ENCODE measurements around the gene STRIT1. TPM values are rescaled to one million over a fixed set of nuclear protein-coding genes. Genes with fewer than 3 reads are reported as not detected.
A peak's percentile ranks its signal among the peaks of the same experiment; 100 is the strongest.

STRIT1 gene
- total and polyA plus RNA-seq, 9 of the 15 experiments (the other 6 are each of a cell fraction or from before 2014, with no cell fraction given), result not detected

DNA sequence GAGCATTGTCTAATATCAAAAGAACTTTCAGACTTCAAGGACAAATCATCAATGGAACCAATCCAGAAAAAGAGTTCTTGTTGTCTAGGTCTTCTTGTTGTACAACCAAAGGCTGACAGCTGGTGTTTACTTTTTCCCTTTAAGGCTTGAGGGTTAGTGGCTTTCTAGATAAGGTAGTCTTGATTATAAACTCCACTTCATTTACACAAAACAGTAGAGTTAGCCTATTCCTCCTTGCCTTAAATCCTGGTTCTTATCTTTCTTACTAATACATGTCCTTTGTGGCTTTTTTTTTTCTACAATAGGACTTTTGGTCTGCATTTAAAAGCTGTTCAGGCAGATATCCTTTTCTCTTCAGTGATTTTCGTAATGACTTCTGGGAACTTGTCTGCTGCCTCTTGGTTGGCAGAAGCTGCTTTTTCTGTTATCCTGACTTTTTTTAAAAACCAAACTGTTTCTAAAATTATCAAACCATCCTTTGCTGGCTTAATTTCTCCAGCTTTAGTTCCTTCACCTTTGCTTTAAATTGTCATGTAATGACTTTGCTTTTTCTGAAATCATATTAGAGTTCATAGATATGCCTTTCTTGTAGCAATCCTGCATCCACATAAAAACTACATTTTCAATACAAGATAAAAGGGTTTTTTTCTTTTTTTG, 44.8 kb downstream of the STRIT1 start (continued):
- TF ChIP-seq, protein P1, sequence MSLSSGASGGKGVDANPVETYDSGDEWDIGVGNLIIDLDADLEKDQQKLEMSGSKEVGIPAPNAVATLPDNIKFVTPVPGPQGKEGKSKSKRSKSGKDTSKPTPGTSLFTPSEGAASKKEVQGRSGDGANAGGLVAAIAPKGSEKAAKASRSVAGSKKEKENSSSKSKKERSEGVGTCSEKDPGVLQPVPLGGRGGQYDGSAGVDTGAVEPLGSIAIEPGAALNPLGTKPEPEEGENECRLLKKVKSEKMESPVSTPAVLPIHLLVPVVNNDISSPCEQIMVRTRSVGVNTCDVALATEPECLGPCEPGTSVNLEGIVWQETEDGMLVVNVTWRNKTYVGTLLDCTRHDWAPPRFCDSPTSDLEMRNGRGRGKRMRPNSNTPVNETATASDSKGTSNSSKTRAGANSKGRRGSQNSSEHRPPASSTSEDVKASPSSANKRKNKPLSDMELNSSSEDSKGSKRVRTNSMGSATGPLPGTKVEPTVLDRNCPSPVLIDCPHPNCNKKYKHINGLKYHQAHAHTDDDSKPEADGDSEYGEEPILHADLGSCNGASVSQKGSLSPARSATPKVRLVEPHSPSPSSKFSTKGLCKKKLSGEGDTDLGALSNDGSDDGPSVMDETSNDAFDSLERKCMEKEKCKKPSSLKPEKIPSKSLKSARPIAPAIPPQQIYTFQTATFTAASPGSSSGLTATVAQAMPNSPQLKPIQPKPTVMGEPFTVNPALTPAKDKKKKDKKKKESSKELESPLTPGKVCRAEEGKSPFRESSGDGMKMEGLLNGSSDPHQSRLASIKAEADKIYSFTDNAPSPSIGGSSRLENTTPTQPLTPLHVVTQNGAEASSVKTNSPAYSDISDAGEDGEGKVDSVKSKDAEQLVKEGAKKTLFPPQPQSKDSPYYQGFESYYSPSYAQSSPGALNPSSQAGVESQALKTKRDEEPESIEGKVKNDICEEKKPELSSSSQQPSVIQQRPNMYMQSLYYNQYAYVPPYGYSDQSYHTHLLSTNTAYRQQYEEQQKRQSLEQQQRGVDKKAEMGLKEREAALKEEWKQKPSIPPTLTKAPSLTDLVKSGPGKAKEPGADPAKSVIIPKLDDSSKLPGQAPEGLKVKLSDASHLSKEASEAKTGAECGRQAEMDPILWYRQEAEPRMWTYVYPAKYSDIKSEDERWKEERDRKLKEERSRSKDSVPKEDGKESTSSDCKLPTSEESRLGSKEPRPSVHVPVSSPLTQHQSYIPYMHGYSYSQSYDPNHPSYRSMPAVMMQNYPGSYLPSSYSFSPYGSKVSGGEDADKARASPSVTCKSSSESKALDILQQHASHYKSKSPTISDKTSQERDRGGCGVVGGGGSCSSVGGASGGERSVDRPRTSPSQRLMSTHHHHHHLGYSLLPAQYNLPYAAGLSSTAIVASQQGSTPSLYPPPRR (CRISPR knock-in tag; IDR thresholded peaks at IDR 0.05; ENCODE audit: borderline replicate concordance), result no peak
- TF ChIP-seq ZBTB7A (IDR thresholded peaks at IDR 0.05; ENCODE audit: borderline replicate concordance, control insufficient read depth, low read depth, low read length), result no peak
- TF ChIP-seq SLC30A9 (CRISPR knock-in tag; IDR thresholded peaks at IDR 0.05), result no peak
- TF ChIP-seq, protein P2, sequence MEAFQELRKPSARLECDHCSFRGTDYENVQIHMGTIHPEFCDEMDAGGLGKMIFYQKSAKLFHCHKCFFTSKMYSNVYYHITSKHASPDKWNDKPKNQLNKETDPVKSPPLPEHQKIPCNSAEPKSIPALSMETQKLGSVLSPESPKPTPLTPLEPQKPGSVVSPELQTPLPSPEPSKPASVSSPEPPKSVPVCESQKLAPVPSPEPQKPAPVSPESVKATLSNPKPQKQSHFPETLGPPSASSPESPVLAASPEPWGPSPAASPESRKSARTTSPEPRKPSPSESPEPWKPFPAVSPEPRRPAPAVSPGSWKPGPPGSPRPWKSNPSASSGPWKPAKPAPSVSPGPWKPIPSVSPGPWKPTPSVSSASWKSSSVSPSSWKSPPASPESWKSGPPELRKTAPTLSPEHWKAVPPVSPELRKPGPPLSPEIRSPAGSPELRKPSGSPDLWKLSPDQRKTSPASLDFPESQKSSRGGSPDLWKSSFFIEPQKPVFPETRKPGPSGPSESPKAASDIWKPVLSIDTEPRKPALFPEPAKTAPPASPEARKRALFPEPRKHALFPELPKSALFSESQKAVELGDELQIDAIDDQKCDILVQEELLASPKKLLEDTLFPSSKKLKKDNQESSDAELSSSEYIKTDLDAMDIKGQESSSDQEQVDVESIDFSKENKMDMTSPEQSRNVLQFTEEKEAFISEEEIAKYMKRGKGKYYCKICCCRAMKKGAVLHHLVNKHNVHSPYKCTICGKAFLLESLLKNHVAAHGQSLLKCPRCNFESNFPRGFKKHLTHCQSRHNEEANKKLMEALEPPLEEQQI (IDR thresholded peaks at IDR 0.05), result peak; percentile 84; the same call in 1 of the 2 replicates
- TF ChIP-seq KAT2B (IDR thresholded peaks at IDR 0.05; ENCODE audit: low read depth, low read length), result no peak
- TF ChIP-seq ZNF263 (CRISPR knock-in tag; IDR thresholded peaks at IDR 0.05; ENCODE audit: borderline replicate concordance), result no peak
- no peak for TF ChIP-seq ZC3H11A (IDR thresholded peaks at IDR 0.05; ENCODE audit: low read depth, low read length)
- TF ChIP-seq ZZZ3 (IDR thresholded peaks at IDR 0.05), result no peak
- TF ChIP-seq, protein P3, sequence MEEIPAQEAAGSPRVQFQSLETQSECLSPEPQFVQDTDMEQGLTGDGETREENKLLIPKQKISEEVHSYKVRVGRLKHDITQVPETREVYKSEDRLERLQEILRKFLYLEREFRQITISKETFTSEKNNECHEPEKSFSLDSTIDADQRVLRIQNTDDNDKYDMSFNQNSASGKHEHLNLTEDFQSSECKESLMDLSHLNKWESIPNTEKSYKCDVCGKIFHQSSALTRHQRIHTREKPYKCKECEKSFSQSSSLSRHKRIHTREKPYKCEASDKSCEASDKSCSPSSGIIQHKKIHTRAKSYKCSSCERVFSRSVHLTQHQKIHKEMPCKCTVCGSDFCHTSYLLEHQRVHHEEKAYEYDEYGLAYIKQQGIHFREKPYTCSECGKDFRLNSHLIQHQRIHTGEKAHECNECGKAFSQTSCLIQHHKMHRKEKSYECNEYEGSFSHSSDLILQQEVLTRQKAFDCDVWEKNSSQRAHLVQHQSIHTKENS (CRISPR knock-in tag; IDR thresholded peaks at IDR 0.05), result no peak
- no peak for TF ChIP-seq MYC (IDR thresholded peaks at IDR 0.05; ENCODE audit: low read depth, low read length)
- TF ChIP-seq MYC (CRISPR knock-in tag; IDR thresholded peaks at IDR 0.05; ENCODE audit: borderline replicate concordance, low read depth), result no peak
- TF ChIP-seq, protein P4, sequence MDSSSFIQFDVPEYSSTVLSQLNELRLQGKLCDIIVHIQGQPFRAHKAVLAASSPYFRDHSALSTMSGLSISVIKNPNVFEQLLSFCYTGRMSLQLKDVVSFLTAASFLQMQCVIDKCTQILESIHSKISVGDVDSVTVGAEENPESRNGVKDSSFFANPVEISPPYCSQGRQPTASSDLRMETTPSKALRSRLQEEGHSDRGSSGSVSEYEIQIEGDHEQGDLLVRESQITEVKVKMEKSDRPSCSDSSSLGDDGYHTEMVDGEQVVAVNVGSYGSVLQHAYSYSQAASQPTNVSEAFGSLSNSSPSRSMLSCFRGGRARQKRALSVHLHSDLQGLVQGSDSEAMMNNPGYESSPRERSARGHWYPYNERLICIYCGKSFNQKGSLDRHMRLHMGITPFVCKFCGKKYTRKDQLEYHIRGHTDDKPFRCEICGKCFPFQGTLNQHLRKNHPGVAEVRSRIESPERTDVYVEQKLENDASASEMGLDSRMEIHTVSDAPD (CRISPR knock-in tag; IDR thresholded peaks at IDR 0.05), result no peak
- no peak for TF ChIP-seq CAMTA2 (CRISPR knock-in tag; conservative IDR thresholded peaks at IDR 0.05)
- no peak for TF ChIP-seq SAFB (IDR thresholded peaks at IDR 0.05; ENCODE audit: borderline replicate concordance, low read depth, low read length)
- TF ChIP-seq RBM22 (IDR thresholded peaks at IDR 0.05; ENCODE audit: low read depth, low read length, poor library complexity, severe bottlenecking), result no peak
- no peak for TF ChIP-seq ARHGAP35 (IDR thresholded peaks at IDR 0.05; ENCODE audit: partially characterized antibody)
- TF ChIP-seq, protein P5, sequence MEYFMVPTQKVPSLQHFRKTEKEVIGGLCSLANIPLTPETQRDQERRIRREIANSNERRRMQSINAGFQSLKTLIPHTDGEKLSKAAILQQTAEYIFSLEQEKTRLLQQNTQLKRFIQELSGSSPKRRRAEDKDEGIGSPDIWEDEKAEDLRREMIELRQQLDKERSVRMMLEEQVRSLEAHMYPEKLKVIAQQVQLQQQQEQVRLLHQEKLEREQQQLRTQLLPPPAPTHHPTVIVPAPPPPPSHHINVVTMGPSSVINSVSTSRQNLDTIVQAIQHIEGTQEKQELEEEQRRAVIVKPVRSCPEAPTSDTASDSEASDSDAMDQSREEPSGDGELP (CRISPR knock-in tag; IDR thresholded peaks at IDR 0.05; ENCODE audit: borderline replicate concordance), result no peak; the same call in 1 of the 2 replicates
